Myocyte (in vitro differentiated cells): ENCODE results near the gene MYO1E. TPM values are rescaled to one million over a fixed set of nuclear protein-coding genes. Genes with fewer than 3 reads are reported as not detected.

Experiments
- DNase-seq: peaks from one replicate; pipeline ENCODE4 v3.0.0-alpha.2; 2012; ENCODE audit warnings: low read depth
- total RNA-seq: library from RNA; depleted of rRNA; stranded (reverse); fragments of >200 nt; gene quantifications from 2 replicates; pipeline ENCODE4 v1.2.3, GENCODE V29; 2014

MYO1E gene
- total RNA-seq, 1 donor from 2014 or later = 146 TPM

- DNase-seq = no peak
Measured at GRCh38 chr15:59321000-59321689, 51.5 kb downstream of the MYO1E start.

DNA sequence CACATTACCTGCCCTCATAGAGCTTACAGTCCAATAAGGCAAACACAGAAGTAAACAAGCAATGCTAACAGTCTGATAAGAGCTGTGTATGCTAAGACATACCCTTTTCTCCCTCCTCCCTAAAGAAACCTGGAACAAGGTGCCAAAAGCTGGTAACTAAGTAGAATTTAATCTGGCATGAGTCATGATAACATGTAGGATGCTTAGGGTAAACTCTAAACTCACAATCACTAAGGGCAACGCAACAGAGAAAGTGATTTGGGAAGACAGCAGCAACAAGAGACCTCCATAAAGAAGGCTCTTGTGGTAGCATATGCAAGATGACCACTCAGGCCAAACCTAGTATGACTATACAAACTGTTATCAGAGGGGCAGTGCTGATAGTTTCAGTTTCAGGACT lies 55.5 kb downstream of the MYO1E start:
- no peak for DNase-seq

GRCh38 chr15:59315914-59316451 lies 56.7 kb downstream of the MYO1E start:
- peak; percentile 94 for DNase-seq

DNA sequence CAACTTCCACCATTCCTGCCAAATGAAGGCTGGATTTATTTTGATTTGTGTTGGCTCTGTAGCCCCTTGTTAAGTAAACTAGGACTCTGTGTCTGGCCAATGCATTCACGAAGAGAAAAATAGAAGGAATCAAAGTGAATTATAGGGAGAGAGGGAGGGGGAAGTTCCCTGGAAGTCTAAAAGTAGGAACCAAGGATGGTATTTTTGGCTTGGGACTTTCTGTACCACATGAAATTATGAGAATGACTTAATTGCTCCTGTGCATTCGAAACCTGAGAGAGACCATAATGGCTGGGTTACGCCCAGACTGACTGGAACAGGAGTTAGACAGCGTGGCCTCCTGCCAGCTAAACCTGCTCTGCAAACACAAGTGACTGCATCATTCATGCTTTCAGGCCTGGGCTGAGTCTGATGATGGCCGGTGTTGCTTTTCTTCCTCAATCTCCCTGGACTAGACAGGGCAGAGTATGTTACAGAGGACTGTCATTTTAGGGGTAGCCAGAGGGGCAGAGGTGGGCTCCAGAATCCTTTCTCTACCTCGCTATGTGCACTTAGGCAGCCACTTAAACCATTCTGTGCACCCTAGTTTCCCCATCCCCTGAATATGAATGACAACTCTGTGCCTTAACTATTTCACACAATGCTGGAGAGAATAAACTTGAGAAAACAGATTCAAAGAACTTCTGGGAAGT lies 58.9 kb downstream of the MYO1E start:
- DNase-seq = peak; percentile 84

GRCh38 chr15:59312205-59312604 lies 60.5 kb downstream of the MYO1E start:
- DNase-seq = no peak

GRCh38 chr15:59311195-59311594 lies 61.5 kb downstream of the MYO1E start:
- no peak for DNase-seq

DNA sequence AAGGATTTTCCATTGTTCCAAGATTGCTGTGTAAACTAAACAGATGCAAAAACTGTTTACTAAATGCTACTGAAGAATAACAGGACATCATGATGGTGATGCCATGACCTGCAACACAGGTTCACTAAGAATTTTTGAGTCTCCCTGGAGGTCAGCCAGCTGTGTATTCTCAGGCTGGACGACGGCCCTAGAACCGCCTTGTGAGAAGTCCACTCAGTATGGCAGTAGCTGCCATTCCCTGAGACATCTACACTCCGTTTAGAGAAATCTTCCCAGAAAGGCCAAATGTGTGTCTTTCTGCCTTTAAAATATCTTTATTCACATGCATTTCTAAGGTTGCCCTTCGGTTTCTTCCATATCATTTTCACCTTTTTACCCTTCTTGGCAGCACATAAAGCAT lies 63.3 kb downstream of the MYO1E start:
- no peak for DNase-seq

DNA sequence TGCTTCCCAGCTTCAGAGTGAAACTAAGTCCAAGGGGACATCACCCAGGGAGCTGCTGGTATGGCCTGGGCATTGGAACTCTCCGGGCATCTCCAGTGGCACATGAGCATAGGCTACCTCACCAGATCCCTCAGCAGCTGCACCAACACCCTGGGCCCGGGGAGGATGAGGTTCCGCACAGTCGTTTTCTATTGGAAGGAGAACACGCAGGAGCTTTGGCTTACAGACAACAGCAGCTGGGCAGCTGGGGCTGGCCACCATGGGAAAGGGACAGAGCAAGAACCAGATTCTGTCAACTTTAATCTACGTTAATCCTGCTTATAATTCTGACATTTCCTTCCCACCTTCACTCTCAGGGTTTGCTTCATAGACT lies 65.5 kb downstream of the MYO1E start:
- peak; percentile 94 for DNase-seq

GRCh38 chr15:59306520-59307164 lies 66.0 kb downstream of the MYO1E start:
- peak; percentile 21 for DNase-seq

DNA sequence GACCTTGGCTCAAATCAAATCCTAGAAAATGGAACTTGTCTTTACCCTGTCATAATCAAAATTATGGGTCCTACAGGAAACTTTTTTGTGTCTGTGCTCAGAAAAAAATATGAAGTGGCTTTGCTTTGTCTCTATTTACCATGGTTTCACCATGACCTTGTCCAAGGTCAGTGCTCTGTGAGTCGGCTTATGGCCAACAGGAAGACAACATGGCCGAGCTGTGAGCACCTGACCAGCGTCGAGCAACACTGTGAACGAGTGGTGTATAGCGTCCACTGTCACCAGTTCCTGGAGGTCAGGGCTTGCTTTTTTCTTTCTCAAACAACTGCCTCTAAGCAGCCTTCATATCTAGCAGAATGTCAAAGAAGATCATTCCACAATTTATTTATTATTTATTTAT lies 67.9 kb downstream of the MYO1E start:
- DNase-seq = no peak

GRCh38 chr15:59304034-59304795 lies 68.5 kb downstream of the MYO1E start:
- DNase-seq = peak; percentile 34

DNA sequence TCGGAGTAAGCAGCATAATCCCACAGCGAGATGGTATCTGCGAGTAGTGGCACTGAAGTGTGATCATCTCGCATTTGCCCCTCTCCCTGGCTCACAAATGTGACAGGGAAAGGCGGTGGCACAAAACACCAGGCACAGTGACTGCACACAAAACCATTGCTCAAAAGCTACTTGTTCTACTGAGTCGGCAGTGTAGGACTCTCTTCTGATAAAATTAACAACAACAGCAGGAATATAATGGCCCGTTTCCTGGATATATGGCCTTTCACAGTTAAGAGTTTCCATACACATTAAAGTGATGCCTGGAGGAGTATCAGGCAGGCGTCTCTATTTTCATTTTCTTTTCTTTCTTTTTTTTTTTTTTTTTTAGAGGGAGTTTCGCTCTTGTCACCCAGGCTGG lies 69.0 kb downstream of the MYO1E start:
- no peak for DNase-seq

GRCh38 chr15:59303136-59303535 lies 69.5 kb downstream of the MYO1E start:
- no peak for DNase-seq

- no peak for DNase-seq
Measured at GRCh38 chr15:59301527-59301926, 71.1 kb downstream of the MYO1E start.

GRCh38 chr15:59300618-59301139 lies 72.0 kb downstream of the MYO1E start:
- peak; percentile 18 for DNase-seq

GRCh38 chr15:59299929-59300617 lies 72.6 kb downstream of the MYO1E start:
- DNase-seq = peak; percentile 88

- no peak for DNase-seq
Measured at GRCh38 chr15:59298854-59299250, 73.8 kb downstream of the MYO1E start.

- no peak for DNase-seq
Measured at GRCh38 chr15:59298225-59298853, 74.3 kb downstream of the MYO1E start.

DNA sequence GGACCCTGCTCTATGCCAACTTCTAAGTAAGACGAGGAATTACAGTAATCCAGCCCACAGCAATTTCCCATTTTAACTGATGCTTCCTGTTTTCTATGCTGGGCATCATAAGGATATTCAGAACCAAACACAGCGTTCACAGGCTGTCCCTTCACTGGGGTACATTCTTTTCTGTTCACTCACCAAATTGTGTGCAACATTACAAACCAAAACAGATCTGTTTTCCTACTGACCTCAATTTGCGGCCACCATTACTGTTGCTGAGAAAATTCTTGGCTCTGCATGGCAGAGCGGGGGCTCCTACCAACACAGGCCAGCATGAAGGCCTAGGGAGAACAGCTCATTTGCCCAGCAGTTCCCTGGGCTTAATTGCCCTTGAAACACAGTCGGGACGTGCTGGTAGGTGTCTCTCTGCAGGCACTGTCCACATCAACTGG lies 76.5 kb downstream of the MYO1E start:
- DNase-seq = peak; percentile 87
